Measurements from ENCODE around the gene ATP2A2.

The ATP2A2 gene

GRCh38 chr12:110379197-110379596 is 98.2 kb downstream of the ATP2A2 start:
- DNase-seq (ENCODE audit: low spot score): no peak
- no peak overlapping the region for H3K27ac ChIP-seq
- ChIA-PET CTCF (interaction anchor here (0.6 to 1.5 kb wide), 3 partner anchors 19 to 52 kb away, joined by 3 to 5 read pairs (median 3); no protein-coding TSS in a partner anchor), POLR2A (ENCODE audit: low non-redundant PET) (no interaction called here)
- no peak for TF ChIP-seq CTCF (conservative IDR thresholded peaks at IDR 0.05; ENCODE audit: low read depth)

GRCh38 chr12:110379631-110380030 is 98.6 kb downstream of the ATP2A2 start:
- CTCF ChIA-PET: interaction anchor here (1.5 kb wide), 1 partner anchor 52 kb away, joined by 3 read pairs; no protein-coding TSS in a partner anchor
- POLR2A ChIA-PET (ENCODE audit: low non-redundant PET): no interaction called here
- H3K27ac ChIP-seq: no peak overlapping the region
- TF ChIP-seq CTCF (conservative IDR thresholded peaks at IDR 0.05; ENCODE audit: low read depth): no peak
- no peak for DNase-seq (ENCODE audit: low spot score)

GRCh38 chr12:110382683-110383082 is 101.6 kb downstream of the ATP2A2 start:
- no peak for TF ChIP-seq CTCF (conservative IDR thresholded peaks at IDR 0.05; ENCODE audit: low read depth)
- POLR2A ChIA-PET (ENCODE audit: low non-redundant PET): no interaction called here

More at GRCh38 chr12:110382683-110383082, 101.6 kb downstream of the ATP2A2 start:
- CTCF ChIA-PET: no interaction called here
- no peak for DNase-seq (ENCODE audit: low spot score)
- no peak overlapping the region for H3K27ac ChIP-seq

Measured in RWPE1 (cell line).